Right ventricle myocardium superior (tissue), 1 donor: ENCODE measurements around the gene CLEC3B. TPM values are rescaled to one million over a fixed set of nuclear protein-coding genes. Genes with fewer than 3 reads are reported as not detected.
"Not testable (repeated sequence)": the region's sequence is repeated elsewhere in the genome, so short reads cannot be mapped to it uniquely, and the experiment has no call there.

ENCODE experiments used
- ATAC-seq: fragments of 200-7000 bp; cut with Tn5 transposase; one replicate; pipeline ENCODE4 v1.9.1; 2020; ENCODE audit warnings: mild to moderate bottlenecking; ENCODE audit not compliant: poor library complexity
- DNase-seq: peaks from one replicate; pipeline ENCODE4 v3.0.0-alpha.2; 2020
- intact Hi-C: fragments of 100-400 bp; cut with DNase I; formaldehyde crosslinking; loops from one replicate; pipeline ENCODE4 v1.11.2; 2022
- total RNA-seq: library from RNA; stranded (reverse); fragmentation: NEBNext Ultra II Directional; extraction: Animal tissue kit (Norgen Biotek cat#: 25700); gene quantifications from one replicate; pipeline ENCODE4 v1.2.1, GENCODE V29; 2021
- donor health status: DM: no; HTN: yes; CAD: no; lungs with severe emphysema.

The CLEC3B gene
- total RNA-seq, 1 donor from 2014 or later: 78.6 TPM

- intact Hi-C loops: no loop called here
- peak; percentile 92 for ATAC-seq
- DNase-seq: no peak
Measured at GRCh38 chr3:45056608-45057301, 30.7 kb downstream of the CLEC3B start.

DNA sequence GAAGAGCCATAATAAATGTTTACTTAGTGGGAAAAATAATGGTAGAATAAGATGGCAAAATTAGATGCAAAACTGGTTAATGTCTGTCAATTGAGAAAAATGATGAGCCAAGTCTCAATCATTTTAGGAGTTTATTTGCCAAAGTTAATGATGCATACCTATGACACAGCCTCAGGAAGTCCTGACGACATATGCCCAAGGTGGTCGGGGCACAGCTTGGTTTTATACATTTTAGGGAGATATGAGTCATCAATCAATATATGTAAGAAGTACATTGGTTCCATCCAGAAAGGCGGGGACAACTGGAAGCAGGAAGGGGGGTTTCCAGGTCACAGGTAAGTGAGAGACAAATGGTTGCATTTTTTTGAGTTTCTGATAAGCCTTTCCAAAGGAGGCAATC lies 31.5 kb downstream of the CLEC3B start:
- DNase-seq (no peak), ATAC-seq (no peak)
- intact Hi-C loops: no loop called here

DNA sequence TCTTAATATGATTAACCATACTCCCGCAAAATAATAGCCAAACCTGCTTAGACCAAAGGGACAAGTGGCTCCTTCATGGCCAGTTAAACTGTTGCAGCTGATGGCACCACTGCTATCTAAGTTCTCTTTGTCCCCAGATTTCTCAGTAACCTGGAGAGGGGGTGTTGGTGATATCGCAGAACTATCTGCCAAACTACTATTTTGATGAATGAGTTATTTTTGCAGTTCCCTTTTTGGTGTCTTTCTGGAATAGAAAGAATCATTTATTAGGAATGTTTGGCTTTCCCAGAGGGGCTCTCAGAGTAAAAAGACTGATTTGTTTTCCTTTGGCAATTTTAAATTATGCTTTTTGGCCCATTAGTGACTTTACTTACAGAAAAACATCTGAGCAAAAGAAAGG lies 33.0 kb downstream of the CLEC3B start:
- no peak for DNase-seq
- intact Hi-C loops: no loop called here
- ATAC-seq: no peak

DNA sequence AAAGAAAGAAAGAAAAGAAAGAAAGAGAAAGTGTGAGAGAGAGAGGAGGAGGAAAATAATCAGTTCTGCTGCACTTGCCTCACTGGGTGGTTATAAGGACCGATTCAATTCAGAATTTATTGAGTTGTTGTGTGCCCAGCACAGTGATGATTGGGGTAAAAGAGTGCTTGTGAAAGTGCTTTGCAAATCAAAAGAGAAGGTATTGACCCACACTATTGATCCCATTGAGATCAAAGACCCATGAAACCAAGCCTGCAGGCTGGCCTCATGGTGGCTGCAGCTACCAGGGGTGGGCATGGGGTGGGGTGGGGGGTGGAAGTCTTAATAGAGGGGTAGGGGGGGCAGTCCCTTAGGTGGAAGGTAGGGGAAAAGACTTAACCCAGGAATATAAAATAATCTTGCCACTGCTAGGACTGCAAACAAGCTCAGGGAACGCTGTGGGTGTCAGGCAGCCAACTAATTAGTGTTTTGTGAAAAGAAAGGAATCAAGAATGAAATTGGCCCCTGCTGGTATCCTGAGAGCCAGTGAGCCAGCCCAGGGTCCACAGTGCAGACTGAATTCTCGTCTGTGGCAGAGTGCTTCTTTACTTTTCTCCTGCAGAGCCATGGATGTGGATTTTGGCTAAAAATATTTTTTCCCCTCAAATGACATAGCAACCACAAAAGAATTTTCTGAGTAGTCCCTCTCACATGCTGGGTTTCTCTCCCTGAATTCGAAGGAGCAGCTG lies 34.2 kb downstream of the CLEC3B start:
- ATAC-seq (no peak), DNase-seq (no peak)
- intact Hi-C loops: no loop called here

GRCh38 chr3:45062697-45063070 lies 36.6 kb downstream of the CLEC3B start:
- intact Hi-C loops: no loop called here
- DNase-seq (no peak), ATAC-seq (no peak)

GRCh38 chr3:45064512-45065372 lies 38.6 kb downstream of the CLEC3B start:
- DNase-seq: no peak
- intact Hi-C loops: no loop called here
- peak; percentile 65 for ATAC-seq

DNA sequence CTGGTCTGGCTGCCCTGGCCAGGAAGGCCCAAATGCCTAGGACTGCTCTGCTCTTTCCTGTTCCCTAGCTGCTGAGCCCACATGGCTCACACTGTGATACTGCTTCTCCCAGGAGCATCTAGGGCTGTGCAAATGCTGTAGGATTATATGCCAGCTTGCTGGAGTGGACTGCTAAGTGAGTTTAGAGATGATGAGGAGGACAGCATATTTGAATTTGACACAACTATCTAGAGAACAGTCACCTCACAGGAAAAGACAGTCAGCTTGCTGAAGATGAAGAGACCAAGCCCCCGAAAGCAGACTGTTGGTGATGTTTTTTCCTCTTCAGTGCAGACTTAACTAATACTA lies 39.2 kb downstream of the CLEC3B start:
- intact Hi-C loops: no loop called here
- DNase-seq (no peak), ATAC-seq (no peak)

- DNase-seq (no peak), ATAC-seq (no peak)
- intact Hi-C loops: no loop called here
Measured at GRCh38 chr3:45066109-45066801, 40.2 kb downstream of the CLEC3B start.

DNA sequence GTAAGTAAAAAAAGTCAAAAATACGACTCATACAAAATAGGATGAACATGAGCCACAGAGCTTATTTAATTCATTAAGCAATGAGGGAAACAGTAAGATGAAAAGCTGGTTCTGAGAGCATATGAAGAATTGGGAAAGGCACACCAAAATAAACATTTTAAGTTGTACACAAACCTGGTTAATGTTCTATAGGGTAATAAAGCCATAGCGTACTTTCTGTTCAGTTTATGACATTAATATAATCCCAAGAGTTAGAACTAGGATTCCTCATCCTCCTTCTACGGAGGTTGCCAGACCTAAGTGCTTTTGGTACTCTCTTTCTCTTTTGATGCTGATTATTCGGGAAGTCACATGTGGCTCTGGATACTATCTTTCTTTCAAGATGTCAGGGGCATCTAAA lies 41.4 kb downstream of the CLEC3B start:
- no peak for ATAC-seq
- intact Hi-C loops: no loop called here
- no peak for DNase-seq

DNA sequence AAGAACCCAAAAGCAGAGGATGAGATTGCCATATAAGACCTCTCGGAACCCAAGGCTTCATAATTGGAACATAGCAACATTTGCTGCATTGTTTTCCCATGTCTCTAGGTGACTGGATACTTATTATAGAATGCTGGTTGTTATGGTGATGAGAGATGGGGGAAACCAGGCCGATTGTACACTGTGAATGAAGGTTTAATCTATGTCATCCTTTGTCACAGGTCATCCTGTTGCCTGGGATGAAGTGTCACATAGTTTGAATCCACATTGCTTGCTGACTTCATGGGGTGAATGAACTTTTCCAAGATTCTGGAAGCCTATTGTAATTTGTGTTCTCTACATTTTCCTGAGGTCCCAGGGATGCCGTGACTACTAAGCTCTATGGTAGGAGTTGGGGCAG lies 41.8 kb downstream of the CLEC3B start:
- intact Hi-C loops: no loop called here
- DNase-seq: no peak
- no peak for ATAC-seq

DNA sequence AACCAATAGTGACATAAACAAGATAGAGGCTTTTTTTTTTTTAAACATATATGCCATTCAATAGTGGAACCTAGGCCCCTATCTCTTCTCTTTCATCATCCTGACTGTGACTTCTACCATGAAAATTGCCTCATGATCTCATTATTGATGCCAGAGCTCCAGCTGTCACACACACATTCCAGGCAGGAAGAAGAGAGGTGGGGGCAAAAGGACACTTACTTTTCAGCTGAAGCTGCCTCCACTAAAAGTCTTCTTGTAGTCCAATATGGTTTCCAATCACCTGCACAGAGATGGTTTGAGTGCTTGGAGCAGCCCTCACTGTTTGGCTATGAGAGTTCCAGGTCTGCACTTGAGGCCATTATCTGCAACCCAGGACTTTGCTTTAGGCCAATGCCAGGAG lies 45.0 kb downstream of the CLEC3B start:
- ATAC-seq (no peak), DNase-seq (no peak)
- intact Hi-C loops: no loop called here

DNA sequence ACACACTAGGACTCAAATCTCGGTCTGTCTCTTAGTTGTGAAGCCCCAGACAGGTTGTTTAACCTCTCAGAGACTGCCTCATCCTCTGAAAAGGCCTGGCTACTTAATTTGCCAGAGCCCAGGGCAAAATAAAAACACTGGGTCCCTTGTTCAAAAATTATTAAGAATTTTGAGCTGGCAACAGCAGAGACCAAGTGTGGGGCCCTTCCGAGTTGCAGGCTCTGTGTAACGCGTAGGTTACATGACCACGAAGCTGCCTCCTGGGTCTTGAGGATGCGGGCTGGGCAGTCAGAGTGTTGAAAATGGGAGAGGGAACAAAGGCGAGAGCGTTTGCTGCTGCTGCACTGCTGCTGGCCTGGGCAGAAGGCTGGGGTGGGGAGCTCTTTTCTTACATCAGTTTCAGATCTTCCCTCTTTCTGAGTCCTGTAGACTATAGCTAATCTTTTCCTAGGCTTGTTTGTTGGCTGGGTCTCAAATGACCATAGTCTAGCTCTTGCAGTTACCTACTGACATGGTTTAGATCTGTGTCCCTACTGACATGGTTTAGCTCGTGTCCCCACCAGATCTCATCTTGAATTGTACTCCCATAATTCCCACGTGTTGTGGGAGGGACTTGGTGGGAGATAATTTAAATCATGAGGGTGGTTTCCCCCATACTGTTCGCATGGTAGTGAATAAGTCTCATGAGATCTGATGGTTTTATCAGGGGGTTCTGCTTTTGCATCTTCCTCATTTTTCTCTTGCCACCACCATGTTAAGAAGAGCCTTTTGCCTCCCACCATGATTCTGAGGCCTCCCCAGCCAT lies 49.9 kb downstream of the CLEC3B start:
- intact Hi-C loops: no loop called here

DNA sequence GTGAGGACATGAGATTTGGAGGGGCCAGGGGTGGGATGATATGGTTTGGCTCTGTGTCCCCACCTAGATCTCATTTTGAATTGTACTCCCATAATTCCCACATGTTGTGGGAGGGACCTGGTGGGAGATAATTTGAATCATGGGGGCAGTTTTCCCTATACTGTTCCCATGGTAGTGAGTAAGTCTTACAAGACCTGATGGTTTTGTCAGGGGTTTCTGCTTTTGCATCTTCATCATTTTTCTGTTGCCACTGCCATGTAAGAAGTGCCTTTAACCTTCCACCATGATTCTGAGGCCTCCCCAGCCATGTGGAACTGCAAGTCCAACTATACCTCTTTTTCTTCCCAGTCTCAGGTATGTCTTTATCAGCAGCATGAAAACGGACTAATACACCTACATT lies 52.2 kb downstream of the CLEC3B start:
- intact Hi-C loops: not testable (repeated sequence)

More for the DNA sequence above, 49.9 kb downstream of the CLEC3B start:
- ATAC-seq: no peak
- DNase-seq: no peak

GRCh38 chr3:45078910-45079522 lies 52.9 kb downstream of the CLEC3B start:
- intact Hi-C loops: no loop called here
- DNase-seq (no peak), ATAC-seq (peak; percentile 20)

More for the DNA sequence above, 52.2 kb downstream of the CLEC3B start:
- not testable (repeated sequence) for DNase-seq, ATAC-seq

GRCh38 chr3:45079715-45080114 lies 53.6 kb downstream of the CLEC3B start:
- peak; percentile 59 for ATAC-seq
- intact Hi-C loops: no loop called here
- no peak for DNase-seq

DNA sequence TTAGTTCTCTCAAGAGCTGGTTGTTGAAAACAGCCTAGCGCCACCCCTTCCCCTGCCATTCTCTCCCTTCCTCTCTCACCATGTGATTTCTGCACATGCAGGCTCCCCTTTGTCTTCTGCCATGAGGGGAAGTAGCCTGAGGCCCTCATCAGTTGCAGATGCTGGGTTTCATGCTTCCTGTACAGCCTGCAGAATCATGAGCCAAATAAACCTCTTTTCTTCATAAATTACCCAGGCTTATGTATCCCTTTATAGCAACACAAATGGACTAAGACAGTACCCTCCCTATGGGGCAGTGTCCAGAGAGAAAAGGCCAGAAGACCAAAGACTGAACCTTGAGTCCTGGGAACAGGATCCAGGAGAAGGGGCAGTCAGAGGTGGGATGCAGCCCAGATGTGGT lies 54.7 kb downstream of the CLEC3B start:
- ATAC-seq (no peak), DNase-seq (no peak)
- intact Hi-C loops: no loop called here

DNA sequence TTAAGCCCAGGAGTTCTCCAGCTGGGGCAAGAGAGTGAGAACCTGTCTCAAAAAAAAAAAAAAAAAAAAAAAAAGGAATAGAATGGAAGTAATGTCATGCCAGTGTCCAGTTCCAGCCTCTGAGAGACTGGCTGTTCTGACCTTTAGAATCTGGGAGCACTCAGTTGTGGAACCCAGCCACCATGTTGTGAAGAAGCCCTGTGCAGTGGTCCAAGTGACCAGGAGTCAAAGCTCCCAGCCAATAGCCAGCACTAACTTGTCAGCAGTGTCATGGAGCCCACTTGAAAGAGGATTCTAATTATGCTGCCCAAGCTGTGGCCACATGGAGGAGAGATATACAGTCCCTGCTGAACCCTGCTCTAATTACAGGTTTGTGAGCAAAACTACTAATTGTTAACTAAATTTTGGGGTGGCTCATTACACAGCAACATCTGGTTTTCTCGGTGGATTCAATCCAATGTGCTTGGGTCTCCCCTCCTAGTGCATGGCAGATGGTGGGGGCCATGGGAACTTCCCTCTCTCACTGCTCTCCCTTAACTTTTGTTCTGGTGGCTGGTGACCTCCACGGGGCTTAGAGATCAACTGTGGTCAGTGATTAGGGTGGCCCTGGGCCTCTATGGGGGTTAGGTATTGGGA lies 55.5 kb downstream of the CLEC3B start:
- no peak for DNase-seq
- intact Hi-C loops: no loop called here
- ATAC-seq: no peak
